PFSK-1 (cell line): ENCODE results near the gene OPN1SW.

ENCODE experiments used
- FOXP2 ChIP-seq: optimal IDR thresholded peaks from 2 replicates; pipeline ENCODE3; 2011; ENCODE audit warnings: borderline replicate concordance, control low read depth, inconsistent platforms; ENCODE audit not compliant: insufficient read depth; ENCODE audit errors: extremely low read length, extremely low read depth
- POLR2AphosphoS5 ChIP-seq: IDR thresholded peaks from 2 replicates; pipeline ENCODE4 v1.6.1; 2012; ENCODE audit warnings: low read depth, mild to moderate bottlenecking, control low read depth, low read length, moderate library complexity
- SIN3A ChIP-seq: IDR thresholded peaks from 2 replicates; pipeline ENCODE4 v1.6.1; 2012; ENCODE audit warnings: mild to moderate bottlenecking, low read length, moderate library complexity, borderline replicate concordance; ENCODE audit not compliant: insufficient read depth
- TAF1 ChIP-seq: IDR thresholded peaks from 2 replicates; pipeline ENCODE4 v1.6.1; 2012; ENCODE audit warnings: low read length, control low read depth, borderline replicate concordance; ENCODE audit not compliant: insufficient read depth
- TF ChIP-seq, protein P1 (sequence below), 2 experiments: IDR thresholded peaks; 2 replicates each; pipeline versions ENCODE4 v1.6.1 to v1.8.0; 2011 to 2012; ENCODE audit warnings: low read depth in 2 of 2, low read length in 2 of 2, control low read depth in 1 of 2, inconsistent platforms in 1 of 2, mild to moderate bottlenecking in 1 of 2, moderate library complexity in 1 of 2; ENCODE audit not compliant: insufficient read depth in 1 of 2

Gene OPN1SW

DNA sequence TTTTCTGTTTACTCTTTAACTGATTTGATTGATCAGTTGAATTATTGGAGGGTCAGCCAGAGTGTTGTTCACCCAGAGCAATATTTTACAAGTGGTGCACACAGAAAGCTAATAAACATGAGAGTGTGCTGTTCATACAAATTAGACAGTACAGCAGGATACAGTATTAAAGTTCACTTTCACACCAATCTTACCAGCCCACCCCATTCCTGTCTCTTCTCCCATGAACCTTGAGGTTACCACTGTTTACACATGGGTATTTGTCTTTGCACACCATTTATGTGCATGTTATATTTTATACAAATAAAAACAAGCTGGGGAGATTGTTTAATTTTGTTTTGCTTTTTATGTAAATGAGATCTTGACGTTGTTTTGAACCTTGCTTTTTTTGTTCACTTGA lies 29.9 kb downstream of the OPN1SW start:
- TF ChIP-seq, protein P1, sequence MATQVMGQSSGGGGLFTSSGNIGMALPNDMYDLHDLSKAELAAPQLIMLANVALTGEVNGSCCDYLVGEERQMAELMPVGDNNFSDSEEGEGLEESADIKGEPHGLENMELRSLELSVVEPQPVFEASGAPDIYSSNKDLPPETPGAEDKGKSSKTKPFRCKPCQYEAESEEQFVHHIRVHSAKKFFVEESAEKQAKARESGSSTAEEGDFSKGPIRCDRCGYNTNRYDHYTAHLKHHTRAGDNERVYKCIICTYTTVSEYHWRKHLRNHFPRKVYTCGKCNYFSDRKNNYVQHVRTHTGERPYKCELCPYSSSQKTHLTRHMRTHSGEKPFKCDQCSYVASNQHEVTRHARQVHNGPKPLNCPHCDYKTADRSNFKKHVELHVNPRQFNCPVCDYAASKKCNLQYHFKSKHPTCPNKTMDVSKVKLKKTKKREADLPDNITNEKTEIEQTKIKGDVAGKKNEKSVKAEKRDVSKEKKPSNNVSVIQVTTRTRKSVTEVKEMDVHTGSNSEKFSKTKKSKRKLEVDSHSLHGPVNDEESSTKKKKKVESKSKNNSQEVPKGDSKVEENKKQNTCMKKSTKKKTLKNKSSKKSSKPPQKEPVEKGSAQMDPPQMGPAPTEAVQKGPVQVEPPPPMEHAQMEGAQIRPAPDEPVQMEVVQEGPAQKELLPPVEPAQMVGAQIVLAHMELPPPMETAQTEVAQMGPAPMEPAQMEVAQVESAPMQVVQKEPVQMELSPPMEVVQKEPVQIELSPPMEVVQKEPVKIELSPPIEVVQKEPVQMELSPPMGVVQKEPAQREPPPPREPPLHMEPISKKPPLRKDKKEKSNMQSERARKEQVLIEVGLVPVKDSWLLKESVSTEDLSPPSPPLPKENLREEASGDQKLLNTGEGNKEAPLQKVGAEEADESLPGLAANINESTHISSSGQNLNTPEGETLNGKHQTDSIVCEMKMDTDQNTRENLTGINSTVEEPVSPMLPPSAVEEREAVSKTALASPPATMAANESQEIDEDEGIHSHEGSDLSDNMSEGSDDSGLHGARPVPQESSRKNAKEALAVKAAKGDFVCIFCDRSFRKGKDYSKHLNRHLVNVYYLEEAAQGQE (IDR thresholded peaks at IDR 0.05; ENCODE audit: insufficient read depth in 1 of 2, low read depth in 2 of 2, low read length in 2 of 2), result no peak
- no peak for TF ChIP-seq POLR2AphosphoS5
- no peak for TF ChIP-seq TAF1
- TF ChIP-seq SIN3A, result no peak
- no peak for TF ChIP-seq FOXP2

DNA sequence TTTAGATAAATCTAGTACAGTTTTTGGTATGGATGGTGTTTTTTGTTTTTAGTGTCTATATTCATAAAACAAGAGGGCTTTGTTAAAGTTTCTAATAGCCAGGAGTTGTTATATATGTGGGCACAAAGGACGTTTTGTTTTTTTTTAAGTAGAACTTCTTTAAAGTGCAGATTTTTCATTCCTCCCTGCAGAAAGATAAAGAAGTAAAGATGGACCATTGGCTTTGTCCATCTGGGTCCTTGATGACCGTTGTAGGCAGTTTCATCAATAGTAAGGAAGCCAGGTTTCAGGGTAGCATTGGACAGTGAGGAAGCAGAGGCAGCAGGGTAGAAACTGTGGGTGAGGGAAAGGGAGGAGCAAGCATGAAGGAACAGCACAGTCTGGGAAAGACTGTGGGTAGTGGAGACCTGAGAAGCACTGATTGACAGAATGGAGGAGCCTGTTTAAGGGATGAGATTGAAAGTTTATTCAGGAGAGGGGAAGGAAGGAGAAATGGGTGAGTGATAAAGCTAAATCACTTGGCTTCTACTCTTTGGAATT lies 31.2 kb downstream of the OPN1SW start:
- no peak for TF ChIP-seq POLR2AphosphoS5
- no peak for TF ChIP-seq TAF1

DNA sequence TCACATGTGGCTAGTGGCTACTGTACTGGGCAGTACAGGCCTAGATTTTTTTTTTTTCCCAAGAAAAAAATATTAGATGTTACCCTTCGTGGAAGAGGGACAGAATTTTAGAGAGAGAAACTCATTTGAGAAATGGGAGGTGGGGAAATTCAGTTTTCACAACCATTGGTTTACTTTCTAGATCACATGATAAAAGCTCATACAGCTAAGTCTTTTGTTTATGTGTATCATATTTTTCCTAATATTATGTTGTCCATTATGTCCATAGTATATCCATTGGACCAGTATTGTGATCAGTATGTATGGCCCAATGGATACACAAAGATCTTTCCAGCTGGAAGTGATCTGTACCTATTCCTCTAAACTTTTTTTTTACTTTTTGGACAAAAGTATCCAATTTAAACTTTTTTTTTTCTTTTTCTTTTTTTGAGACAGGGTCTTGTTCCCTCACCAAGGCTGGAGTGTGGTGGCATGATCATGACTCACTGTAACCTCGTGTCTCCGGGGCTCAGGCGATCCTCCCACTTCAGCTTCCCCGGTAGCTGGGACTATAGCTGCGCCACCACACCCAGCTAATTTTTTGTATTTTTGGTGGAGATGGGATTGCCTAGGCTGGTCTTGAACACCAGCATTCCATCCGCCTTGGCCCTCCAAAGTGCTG lies 32.4 kb downstream of the OPN1SW start:
- no peak for TF ChIP-seq POLR2AphosphoS5
- TF ChIP-seq FOXP2, result no peak
- TF ChIP-seq TAF1, result no peak
- TF ChIP-seq SIN3A, result no peak
- TF ChIP-seq, protein P1 (IDR thresholded peaks at IDR 0.05; ENCODE audit: insufficient read depth in 1 of 2, low read depth in 2 of 2, low read length in 2 of 2), result no peak

DNA sequence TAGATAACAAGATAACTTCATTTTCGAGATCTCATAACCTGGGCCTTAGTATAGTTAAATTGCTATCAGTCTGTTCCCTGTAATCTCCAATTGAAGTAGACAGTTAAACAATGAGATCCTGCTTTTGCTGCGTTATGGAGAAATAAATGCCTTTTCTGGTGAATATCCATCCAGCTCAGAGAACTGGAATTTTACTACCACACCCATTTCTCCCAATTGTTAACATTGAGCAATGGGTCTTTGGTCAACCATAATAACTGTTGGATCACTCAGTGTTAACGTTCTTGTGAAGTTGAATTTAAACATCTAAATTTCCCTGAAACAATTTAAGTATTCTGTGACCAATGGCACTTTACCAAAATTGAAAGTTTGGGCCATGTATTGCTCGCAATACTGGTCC lies 33.4 kb downstream of the OPN1SW start:
- no peak for TF ChIP-seq TAF1
- TF ChIP-seq SIN3A, result no peak
- TF ChIP-seq, protein P1 (IDR thresholded peaks at IDR 0.05; ENCODE audit: insufficient read depth in 1 of 2, low read depth in 2 of 2, low read length in 2 of 2), result no peak
- TF ChIP-seq FOXP2, result no peak
- no peak for TF ChIP-seq POLR2AphosphoS5

DNA sequence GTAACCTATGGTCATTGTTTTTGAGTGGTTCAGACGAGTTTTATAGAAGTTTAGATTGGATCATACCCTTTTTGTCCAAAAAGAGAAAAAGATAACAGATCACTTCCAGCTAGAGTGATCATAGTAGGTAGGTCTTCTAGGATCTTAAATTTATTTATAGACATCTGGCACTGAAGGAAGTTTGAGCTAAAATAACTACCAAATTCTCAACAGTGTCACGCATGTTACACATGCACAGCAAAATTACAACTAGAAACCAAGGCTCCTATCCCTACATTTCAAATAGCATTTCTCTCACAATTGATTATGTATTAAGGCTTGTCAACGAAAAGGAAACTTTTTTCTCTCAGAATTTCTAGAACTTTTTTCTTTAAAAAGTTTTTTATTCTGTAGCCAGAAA lies 34.1 kb downstream of the OPN1SW start:
- TF ChIP-seq POLR2AphosphoS5, result no peak
- TF ChIP-seq, protein P1 (IDR thresholded peaks at IDR 0.05; ENCODE audit: insufficient read depth in 1 of 2, low read depth in 2 of 2, low read length in 2 of 2), result no peak
- no peak for TF ChIP-seq FOXP2
- TF ChIP-seq TAF1, result no peak
- no peak for TF ChIP-seq SIN3A
